Measurements from ENCODE around the gene ACR.

The ACR gene

DNA sequence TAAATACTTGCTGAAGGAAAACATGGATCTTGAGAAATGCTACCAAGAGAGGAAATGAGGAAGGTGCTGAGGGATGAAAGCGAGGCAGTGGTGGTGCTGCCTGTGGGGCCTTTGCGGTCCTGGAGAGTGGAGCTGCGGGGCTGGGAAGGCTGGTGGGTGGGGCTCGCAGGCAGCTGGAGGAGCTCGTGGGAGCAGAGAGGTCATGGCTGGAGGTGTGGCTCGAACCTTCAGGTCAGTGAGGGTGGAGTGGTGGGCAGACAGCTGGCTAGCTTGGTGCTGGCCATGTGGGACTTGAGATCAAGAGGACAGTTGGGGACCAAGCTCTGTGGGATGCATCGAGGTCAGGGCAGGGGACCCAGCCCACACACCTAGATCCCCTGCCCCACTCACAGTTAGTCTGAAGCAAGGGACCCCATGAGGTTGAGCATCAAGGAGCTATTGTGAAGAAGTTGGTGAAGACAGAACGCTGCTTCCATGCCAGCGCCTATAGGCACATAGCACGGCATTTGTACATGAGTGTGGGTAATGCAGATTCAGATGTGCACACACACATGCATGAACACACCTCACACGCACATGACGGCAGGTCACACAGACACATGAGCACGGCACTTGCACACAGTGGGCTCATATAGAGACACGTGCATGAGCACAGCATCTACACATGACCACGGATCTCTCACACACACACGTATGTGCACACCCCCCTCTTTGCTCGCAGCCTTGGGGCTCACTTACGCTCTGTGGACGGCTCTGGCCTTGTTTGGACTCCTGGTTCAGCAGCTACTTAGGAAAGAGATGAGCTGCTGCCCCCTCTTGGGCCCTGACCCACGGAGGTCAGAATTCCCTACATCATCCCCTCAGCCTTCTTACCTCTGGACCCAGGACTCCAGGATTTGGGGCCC, 34.9 kb upstream of the ACR start:
- no peak for DNase-seq (ENCODE audit: low read depth in 2 of 2)

- no peak for DNase-seq (ENCODE audit: low read depth in 2 of 2)
These were observed 34.1 kb upstream of the ACR start for GRCh38 chr22:50703726-50704509.

GRCh38 chr22:50704510-50705218, 33.3 kb upstream of the ACR start:
- DNase-seq (ENCODE audit: low read depth in 2 of 2): no peak

- DNase-seq (ENCODE audit: low read depth in 2 of 2): no peak
These were observed 32.7 kb upstream of the ACR start for GRCh38 chr22:50705219-50705691.

DNA sequence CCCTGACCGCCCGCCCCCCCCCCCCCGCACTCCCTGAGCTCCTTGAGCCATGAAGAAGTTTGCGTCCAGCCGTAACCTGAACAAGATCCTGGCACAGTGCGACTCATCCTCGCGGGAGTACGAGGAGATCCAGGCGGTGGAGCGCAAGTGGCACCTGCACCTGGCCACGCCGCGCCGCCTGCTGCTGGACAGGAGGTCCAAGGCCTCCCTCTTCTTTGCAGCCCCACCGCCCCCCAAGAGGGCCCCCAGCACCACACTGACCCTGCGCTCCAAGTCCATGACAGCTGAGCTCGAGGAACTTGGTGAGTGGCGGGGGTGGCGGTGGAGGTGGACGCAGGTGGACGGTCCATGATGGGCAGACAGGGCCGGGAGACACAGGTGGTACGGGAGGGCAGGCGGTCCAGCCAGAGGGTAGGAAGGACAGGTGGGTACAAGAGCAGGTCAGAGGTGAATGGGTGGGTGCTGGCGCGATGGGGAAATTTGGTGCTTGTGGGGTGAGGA, 32.1 kb upstream of the ACR start:
- DNase-seq (ENCODE audit: low read depth in 2 of 2): no peak

GRCh38 chr22:50706481-50707125, 31.4 kb upstream of the ACR start:
- DNase-seq (ENCODE audit: low read depth in 2 of 2): no peak

- no peak for DNase-seq (ENCODE audit: low read depth in 2 of 2)
These were observed 29.5 kb upstream of the ACR start for GRCh38 chr22:50708474-50708873.

DNA sequence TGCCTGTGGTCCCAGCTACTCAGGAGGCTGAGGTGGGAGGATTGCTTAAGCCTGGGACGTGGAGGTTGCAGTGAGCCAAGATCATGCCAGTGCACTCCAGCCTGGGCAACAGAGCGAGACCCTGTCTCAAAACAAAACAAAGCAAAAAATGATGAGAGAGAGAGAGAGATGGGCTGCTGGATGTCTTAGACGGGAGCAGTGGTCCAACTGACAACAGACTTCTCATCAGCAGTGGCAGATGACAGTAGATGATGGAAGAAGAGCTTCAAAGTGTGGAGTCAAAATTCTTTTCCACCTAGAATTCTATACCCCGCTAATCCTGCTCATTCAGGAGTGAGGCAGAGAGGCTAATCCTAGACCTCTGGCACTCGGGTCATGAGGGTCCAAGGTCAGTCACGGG, 29.0 kb upstream of the ACR start:
- no peak for DNase-seq (ENCODE audit: low read depth in 2 of 2)

GRCh38 chr22:50710221-50710620, 27.8 kb upstream of the ACR start:
- DNase-seq (ENCODE audit: low read depth in 2 of 2): no peak

GRCh38 chr22:50710886-50711285, 27.1 kb upstream of the ACR start:
- no peak for DNase-seq (ENCODE audit: low read depth in 2 of 2)

DNA sequence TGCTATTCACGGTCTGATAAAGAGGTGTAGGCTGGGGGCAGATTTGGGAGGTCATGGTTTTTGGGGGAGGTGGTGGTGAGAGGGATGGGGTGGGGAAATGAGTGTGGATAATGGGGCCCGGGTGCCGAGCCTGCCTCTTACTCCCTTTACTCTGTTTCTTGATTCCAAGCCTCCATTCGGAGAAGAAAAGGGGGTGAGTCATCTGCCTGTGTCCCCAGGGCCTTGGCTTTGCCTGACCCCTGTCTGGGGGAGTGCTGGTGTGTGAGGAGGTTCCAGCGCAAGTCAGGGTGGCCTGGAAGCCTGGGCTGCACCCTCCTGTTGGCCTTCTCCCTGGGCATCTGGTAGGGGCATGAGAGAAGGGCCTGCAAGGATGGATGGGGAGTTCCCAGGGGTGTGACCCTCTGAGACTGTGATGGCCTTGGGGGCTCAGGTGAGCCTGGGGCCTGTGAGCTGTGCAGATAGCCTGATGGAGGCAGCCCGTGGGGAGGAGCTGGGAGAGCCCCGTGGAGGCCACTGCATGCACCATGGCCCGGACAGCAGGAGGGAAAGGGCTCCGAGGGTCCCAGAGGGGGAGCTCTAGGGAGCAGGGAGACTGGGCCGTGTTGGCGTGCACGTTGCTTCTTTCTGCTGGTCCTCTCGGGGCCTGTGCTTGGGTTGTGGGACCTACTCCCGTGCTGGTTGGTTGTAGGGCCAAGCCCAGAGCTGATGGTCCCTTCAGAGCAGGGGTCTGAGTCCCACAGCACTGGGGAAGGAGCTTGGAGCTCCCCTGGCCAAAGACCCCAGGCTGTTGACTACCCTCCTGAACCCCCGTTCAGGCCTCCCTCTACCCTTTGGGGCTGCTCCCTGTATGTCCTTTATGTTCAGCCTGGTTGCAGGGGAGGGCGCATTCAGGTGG, 26.3 kb upstream of the ACR start:
- no peak for DNase-seq (ENCODE audit: low read depth in 2 of 2)

GRCh38 chr22:50712341-50713007, 25.5 kb upstream of the ACR start:
- DNase-seq (ENCODE audit: low read depth in 2 of 2): no peak

DNA sequence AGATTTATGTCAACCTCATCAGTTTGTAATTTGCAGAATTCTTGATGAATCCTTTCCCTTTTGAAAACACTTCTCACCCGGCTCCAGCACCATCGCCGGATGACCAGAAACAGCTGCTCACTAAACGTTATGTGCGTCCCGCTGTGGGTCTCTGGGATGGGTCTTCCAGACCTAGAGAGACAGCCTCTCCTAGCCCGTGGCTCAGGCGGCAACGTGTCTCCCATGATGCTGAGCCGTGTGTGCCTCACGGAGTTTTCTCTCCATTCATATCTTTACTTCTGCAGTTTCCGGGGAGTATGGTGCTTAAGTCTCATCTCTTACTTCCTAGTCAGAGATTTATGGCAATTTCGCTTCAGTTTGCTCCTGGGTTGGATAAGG, 25.0 kb upstream of the ACR start:
- DNase-seq (ENCODE audit: low read depth in 2 of 2): no peak

- no peak for DNase-seq (ENCODE audit: low read depth in 2 of 2)
These were observed 24.4 kb upstream of the ACR start for GRCh38 chr22:50713571-50714056.

GRCh38 chr22:50714150-50714549, 23.9 kb upstream of the ACR start:
- DNase-seq (ENCODE audit: low read depth in 2 of 2): no peak

- no peak for DNase-seq (ENCODE audit: low read depth in 2 of 2)
These were observed 23.3 kb upstream of the ACR start for GRCh38 chr22:50714631-50715179.

- no peak for DNase-seq (ENCODE audit: low read depth in 2 of 2)
These were observed 22.8 kb upstream of the ACR start for GRCh38 chr22:50715250-50715649.

GRCh38 chr22:50715776-50716175, 22.2 kb upstream of the ACR start:
- DNase-seq (ENCODE audit: low read depth in 2 of 2): no peak

DNA sequence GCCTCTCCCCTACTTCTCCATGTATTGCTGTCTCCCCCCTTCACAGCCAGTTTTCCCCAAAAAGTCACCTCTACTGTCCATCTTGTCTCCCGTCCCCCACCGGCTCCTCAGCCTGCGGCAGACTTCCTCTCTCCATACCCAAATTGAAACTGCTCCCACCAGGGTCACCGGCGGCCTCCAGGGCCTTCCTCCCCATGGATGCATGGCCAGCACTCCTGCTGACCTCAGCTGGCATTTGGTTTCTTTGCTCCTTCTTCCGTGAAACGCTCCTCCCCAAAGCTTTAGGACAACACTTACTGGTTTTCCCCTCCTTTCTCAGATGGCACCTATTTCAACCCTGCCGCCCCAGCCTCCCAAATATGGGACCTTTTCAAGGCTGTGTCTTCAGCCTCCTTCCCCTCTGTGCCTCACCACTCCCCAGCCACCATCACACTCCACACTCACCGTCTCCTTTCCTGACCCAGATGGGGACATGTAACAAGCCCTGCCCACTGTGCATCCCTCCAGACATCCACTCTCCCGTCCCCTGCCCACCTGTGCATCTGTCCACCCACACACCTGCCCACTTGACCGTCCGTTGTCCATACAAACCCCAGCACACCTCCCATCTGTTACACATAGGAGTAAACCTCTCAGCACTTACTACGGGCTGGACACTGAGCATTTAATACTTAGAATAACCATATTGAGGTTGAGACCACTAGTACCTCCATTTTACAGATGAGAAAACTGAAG, 21.5 kb upstream of the ACR start:
- no peak for DNase-seq (ENCODE audit: low read depth in 2 of 2)

Data from stimulated activated CD8-positive, alpha-beta memory T cell treated with anti-CD3 and anti-CD28 coated beads, Interleukin-15, amount 100 ng/mL, for 48 hours (primary cell).